GM21786 (cell line): Measurements from ENCODE around the gene ANO2.

Experiments
- ATAC-seq: cut with Tn5 transposase; IDR thresholded peaks from one replicate; pipeline ENCODE4 v1.9.1; 2021; ENCODE audit not compliant: unreplicated experiment

ANO2 gene

DNA sequence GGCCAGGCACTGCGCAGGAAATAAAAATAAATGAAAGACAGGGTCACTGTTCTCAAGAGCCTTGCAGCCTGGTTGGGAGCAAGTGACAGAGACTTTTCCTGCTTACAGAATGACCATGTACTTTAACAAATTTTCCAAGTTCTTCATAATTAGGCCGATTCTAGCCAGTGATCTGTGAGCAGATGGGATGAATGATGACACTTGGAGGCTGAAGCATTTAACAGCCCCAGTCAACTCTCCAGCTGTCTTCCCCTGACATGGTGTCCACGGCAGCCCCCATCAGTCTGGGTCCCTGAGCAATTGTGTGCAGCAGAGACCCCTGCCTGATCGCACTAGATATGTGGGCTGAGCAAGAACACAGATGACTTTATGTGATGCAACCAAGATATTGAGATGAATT, 314.3 kb downstream of the ANO2 start:
- ATAC-seq = no peak

DNA sequence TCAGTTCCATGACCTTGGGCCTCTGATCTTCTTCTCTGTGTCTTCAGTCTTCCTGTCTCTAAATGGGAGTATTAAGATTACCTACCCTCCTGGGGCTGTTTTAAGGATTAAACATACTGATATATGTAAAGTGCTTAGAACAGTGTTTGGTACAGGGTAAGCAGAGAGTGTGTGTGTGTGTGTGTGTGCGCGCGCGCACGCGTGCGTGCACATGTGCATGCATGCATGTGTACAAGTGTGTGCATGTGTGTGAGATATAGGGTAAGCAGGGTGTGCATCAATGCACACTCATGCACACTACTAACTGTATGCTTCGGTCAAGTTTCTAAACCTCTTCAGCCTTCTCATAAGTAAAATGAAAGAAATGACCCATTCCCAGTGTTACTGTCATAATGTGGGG, 316.6 kb downstream of the ANO2 start:
- no peak for ATAC-seq

GRCh38 chr12:5627053-5627630, 317.9 kb downstream of the ANO2 start:
- ATAC-seq = no peak

GRCh38 chr12:5626151-5626550, 318.9 kb downstream of the ANO2 start:
- ATAC-seq = no peak

GRCh38 chr12:5624486-5625272, 320.4 kb downstream of the ANO2 start:
- ATAC-seq = no peak

DNA sequence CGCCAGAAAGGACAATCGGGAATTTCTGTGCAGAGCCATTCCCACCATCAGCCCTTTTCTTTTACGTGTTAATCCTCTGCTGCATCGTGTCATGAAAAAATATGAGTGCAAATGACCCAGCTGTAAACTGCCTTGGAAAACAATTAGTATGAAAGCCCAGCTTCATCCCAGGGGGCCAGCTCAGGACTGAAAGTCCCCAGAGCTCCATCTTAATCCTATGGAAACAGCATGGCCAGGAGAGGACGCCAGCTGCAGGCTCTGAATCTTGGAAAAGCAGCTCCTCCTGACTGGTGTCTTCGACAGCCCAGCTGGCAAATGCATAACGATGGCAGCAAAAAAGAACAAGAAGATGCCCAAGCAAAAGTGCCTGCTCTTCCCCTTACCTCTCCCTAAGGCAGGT, 321.6 kb downstream of the ANO2 start:
- no peak for ATAC-seq

- no peak for ATAC-seq
Measured at GRCh38 chr12:5622280-5622679, 322.8 kb downstream of the ANO2 start.

GRCh38 chr12:5621329-5621728, 323.7 kb downstream of the ANO2 start:
- ATAC-seq = no peak

DNA sequence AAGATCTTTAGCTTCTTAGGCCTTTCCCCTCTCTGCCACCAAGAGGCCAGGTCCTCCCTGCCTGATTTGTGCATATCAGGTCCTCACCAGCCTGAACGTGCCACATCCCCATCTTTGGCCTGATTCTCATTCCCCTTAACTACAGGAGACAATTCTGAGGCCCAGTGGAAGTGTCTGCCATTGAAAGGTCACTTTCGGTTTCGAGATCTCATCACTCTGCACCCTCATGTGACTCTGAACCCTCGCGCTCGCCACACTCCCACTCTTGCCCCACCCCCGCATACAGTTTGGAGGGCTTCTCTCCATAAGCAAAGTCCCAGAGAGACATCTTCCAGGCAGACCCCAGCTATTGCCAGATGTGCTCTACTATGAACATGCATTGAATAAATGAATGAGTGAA, 324.2 kb downstream of the ANO2 start:
- ATAC-seq = no peak

- no peak for ATAC-seq
Measured at GRCh38 chr12:5619628-5620027, 325.4 kb downstream of the ANO2 start.

DNA sequence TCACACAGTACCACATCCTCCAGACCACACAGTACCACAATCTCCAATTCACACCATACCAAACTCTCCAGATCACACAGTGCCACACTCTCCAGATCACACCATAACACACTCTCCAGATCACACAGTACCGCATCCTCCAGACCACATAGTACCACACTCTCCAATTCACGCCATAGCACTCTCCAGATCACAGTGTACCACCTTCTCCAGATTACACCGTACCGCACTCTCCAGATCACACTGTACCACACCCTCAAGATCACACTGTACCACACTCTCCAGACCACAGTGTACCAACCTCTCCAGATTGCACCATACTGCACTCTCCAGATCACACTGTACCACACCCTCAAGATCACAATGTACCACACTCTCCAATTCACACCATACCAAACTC, 328.2 kb downstream of the ANO2 start:
- ATAC-seq = no peak

DNA sequence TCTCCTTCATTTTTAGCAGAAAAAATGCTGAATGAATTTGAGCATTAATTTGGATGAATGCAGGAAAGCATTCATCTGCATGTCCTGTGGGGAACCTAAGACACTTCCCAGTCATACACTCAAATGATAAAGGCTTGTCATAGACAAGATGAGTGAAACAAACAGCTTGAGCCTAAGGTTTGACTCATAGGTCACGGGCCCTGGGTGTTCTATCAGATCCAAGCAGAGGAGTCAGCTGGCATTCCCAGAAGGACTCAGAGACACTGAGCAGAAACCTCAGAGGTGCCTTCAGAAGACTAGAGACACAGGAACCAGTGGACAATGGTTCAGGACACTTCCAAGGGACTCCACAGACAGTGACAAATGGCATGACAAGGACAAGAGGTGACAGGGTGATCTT, 329.3 kb downstream of the ANO2 start:
- no peak for ATAC-seq

DNA sequence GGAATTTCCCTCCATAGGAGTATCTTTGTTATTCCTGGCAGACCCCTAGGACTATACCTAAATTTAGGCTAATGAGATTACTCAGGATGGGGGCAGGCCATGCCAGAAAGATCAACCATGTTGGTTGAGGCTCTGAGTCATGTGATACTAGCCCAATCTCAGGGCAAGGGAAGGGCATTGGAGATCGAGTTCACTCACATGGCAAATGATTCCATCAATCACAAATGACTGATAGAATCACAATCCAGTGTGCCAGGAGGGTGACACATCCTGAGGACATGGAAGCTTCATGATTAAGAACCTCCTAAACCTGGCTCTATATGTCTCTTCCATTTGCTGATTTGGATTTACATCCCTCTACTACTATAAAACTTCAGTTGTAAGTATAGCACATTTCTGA, 330.8 kb downstream of the ANO2 start:
- no peak for ATAC-seq

- ATAC-seq = no peak
Measured at GRCh38 chr12:5612556-5613410, 332.3 kb downstream of the ANO2 start.

DNA sequence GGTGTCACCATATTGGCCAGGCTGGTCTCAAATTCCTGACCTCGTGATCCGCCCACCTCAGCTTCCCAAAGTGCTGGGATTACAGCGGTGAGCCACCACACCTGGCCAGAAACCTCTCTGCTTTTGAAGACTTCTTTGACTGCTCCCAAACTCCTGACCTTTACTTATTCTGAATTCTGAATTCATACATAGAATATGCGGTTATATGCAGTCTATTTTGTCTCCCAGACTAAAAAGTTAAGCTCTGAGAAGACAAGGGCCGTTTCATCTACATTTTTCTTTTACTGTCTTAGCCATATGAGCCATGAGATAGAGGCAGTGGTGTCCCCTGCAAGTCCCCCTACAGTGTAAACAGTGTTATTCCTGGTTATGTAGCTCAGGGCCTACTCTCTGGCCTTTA, 333.9 kb downstream of the ANO2 start:
- no peak for ATAC-seq

DNA sequence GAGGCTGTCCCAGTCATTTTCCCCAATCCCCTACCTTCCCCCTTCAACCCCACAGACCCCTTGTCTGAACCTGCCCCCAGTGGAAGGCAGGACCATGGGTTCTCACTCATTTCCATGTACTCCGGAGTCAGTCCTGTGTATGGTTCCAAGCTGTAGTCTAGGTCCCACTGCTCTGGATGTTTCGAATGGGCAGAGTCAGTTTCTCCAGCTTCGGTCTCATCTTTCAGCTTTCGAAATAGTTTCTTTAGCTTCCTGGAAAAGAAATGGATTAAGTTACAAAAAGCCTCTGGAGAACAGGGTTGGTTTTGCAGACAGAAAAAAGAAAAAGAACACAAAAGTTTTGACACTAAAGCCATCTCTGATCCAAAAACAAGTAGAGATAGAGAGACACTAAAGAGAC, 345.7 kb downstream of the ANO2 start:
- no peak for ATAC-seq

GRCh38 chr12:5593998-5594397, 351.1 kb downstream of the ANO2 start:
- no peak for ATAC-seq

DNA sequence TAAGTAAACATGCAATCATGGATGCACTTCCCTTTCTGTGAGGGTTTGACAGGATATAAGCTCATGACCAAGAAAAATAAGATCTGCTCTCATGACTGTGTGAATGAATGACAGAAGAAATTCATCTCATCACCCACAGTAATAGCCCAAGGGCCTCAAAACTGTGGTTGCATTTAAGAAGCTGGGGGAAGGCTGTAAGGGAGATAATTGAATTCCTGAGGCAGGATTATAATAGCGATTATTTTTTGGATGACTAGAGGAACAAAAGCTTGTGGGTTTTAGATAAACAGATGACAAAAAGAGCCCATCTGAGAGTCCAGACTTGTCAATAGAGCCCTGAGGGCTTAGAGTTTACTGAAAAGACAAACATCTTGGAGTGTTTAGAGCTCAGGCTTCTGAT, 352.0 kb downstream of the ANO2 start:
- no peak for ATAC-seq

DNA sequence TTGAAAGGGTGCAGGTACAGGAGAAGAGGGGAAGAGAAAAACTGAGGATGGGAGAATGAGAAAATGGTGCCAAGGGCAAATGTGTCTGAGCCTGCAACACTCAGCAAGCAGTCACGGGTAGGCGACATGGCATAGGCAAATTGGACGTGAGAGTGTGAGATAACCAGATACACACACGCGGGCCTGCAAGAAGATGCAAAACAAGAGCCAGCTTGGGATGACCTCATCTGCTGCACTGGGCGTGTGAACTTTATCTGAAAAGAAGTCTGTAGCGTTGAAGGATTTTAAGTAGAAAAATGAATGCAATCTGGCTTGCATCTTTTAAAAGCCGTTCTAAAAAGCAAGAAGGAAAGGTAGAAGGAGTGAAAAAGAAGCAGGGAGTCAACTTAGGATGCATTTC, 352.7 kb downstream of the ANO2 start:
- ATAC-seq = no peak

- no peak for ATAC-seq
Measured at GRCh38 chr12:5590316-5590715, 354.7 kb downstream of the ANO2 start.

GRCh38 chr12:5589054-5589453, 356.0 kb downstream of the ANO2 start:
- no peak for ATAC-seq

DNA sequence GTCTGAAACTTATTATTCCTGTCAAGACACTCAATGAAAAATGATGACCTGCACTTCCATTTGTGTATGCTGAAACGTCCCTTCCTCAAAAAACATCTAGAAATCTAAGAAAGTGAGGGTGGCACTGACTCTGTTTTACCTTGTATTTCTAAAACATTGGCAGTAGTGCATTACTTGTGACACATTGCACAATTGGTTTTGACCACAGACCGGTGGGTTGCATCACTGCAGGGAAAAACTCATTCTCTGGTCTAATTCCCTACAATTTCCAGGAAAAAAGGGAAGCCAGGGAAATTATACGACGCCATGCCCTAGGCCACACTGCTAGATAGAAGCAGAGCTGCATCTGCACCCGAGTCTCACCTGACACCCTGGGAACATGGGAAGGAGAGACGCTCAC, 356.5 kb downstream of the ANO2 start:
- no peak for ATAC-seq
